ENCODE measurements around the gene PPM1N. TPM values are rescaled to one million over a fixed set of nuclear protein-coding genes. Genes with fewer than 3 reads are reported as not detected.
A peak's percentile ranks its signal among the peaks of the same experiment; 100 is the strongest.

PPM1N gene, protein sequence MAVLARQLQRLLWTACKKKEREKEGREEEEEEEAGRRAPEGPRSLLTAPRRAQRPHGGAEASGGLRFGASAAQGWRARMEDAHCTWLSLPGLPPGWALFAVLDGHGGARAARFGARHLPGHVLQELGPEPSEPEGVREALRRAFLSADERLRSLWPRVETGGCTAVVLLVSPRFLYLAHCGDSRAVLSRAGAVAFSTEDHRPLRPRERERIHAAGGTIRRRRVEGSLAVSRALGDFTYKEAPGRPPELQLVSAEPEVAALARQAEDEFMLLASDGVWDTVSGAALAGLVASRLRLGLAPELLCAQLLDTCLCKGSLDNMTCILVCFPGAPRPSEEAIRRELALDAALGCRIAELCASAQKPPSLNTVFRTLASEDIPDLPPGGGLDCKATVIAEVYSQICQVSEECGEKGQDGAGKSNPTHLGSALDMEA
- total RNA-seq (2016; rRNA removed; fragmentation: Illumina TruSeq; extraction: Trizol) (0.31 and 0.67 TPM in 2 replicates), polyA plus RNA-seq (2011; rRNA removed) (1.3 and 1.8 TPM in 2 replicates), polyA minus RNA-seq (2011; rRNA and poly(A)+ RNA removed; ENCODE audit: low replicate concordance) (0.23 TPM in 1 of 2 replicates, not detected in the other), Bru-seq, nascent RNA (percentile 19 among the genes with signal in this experiment), BruChase-seq, experiment 1, labeled RNA remaining after a 6-hour chase (percentile 16 among the genes with signal in this experiment), BruChase-seq, experiment 2, labeled RNA remaining after a 2-hour chase (percentile 10 among the genes with signal in this experiment)
- 0.53 and 0.71 TPM in 2 replicates for total RNA-seq (2016; cell fraction: cytosol; rRNA removed; fragmentation: Illumina TruSeq; extraction: Trizol; ENCODE audit: low read depth)
- total RNA-seq (2016; cell fraction: insoluble cytoplasmic fraction; rRNA removed; fragmentation: Illumina TruSeq; extraction: Trizol) = 0.48 and 0.91 TPM in 2 replicates
- total RNA-seq (2016; cell fraction: membrane; rRNA removed; fragmentation: Illumina TruSeq; extraction: Trizol) = 0.72 and 1.2 TPM in 2 replicates
- not detected in 2 replicates for total RNA-seq (2016; cell fraction: nucleus; rRNA removed; fragmentation: Illumina TruSeq; extraction: Trizol)
- 2.6 TPM in 2 replicates for polyA plus RNA-seq (2011; cell fraction: cytosol; rRNA removed)
- 1.1 and 2.1 TPM in 2 replicates for polyA plus RNA-seq (2011; cell fraction: nucleus; rRNA removed)
- 1.4 and 1.9 TPM in 2 replicates for polyA plus RNA-seq (2012)
- 0.86 and 1.5 TPM in 2 replicates for polyA plus RNA-seq (2016; cell fraction: cytosol; fragmentation: Illumina TruSeq; extraction: Trizol; ENCODE audit: low read depth)
- 0.76 TPM in 1 of 2 replicates, not detected in the other for polyA plus RNA-seq (2016; cell fraction: insoluble cytoplasmic fraction; fragmentation: Illumina TruSeq; extraction: Trizol; ENCODE audit: low read depth)
- 0.77 and 1.1 TPM in 2 replicates for polyA plus RNA-seq (2016; cell fraction: membrane; fragmentation: Illumina TruSeq; extraction: Trizol; ENCODE audit: low read depth)
- polyA plus RNA-seq (2016; cell fraction: nucleus; fragmentation: Illumina TruSeq; extraction: Trizol; ENCODE audit: insufficient read depth, low read depth) = 1.2 TPM in 1 of 2 replicates, not detected in the other
- not detected in 2 replicates for polyA minus RNA-seq (2011; cell fraction: cytosol; rRNA and poly(A)+ RNA removed)
- polyA minus RNA-seq (2011; cell fraction: nucleus; rRNA and poly(A)+ RNA removed) = 0.50 TPM in 1 of 2 replicates, not detected in the other
- long read RNA-seq, experiment 1, partial matches to known transcripts = 0 of 4 reads
- long read RNA-seq, experiment 1, other reads (novel, unspliced or antisense) = 2 of 4 reads
- long read RNA-seq, experiment 2, partial matches to known transcripts = 0 of 1 reads
- long read RNA-seq, experiment 2, other reads (novel, unspliced or antisense) = 1 of 1 reads

DNA sequence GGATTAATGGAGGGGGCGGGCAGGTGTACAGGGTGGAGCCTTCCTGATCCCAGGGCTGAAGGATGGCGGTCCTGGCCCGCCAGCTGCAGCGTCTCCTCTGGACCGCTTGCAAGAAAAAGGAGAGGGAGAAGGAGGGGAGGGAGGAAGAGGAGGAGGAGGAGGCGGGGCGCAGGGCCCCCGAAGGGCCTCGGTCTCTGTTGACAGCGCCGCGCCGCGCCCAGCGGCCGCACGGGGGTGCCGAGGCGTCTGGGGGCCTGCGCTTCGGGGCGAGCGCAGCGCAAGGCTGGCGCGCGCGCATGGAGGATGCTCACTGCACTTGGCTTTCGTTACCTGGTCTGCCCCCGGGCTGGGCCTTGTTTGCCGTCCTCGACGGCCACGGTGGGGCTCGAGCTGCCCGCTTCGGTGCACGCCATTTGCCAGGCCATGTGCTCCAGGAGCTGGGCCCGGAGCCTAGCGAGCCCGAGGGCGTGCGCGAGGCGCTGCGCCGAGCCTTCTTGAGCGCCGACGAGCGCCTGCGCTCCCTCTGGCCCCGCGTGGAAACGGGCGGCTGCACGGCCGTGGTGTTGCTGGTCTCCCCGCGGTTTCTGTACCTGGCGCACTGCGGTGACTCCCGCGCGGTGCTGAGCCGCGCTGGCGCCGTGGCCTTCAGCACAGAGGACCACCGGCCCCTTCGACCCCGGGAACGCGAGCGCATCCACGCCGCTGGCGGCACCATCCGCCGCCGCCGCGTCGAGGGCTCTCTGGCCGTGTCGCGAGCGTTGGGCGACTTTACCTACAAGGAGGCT is at the start of gene PPM1N:
PPM1N (plus strand) TSS at position 33 of the 785 bp plus-strand sequence; CDS start at position 63, 30 bp downstream.
- Histone ChIP-seq H3K4me3 (replicated peaks in 1 of 3; ENCODE audit: insufficient read depth in 1 of 3, low read depth in 2 of 3, low read length in 3 of 3) (peak within 1 kb of the TSS; percentile 60 to 74 (median 64)), H3K9ac (ENCODE audit: insufficient read depth, low read depth, low read length) (peak within 1 kb of the TSS; percentile 54; the same call in 1 of the 2 replicates), H3K9me3 (ENCODE audit: low read length) (no peaks in the 10 kb centered on the region), H3K27me3 (ENCODE audit: control insufficient read depth in 1 of 2, insufficient read depth in 2 of 2, low read length in 2 of 2) (no peaks in the 10 kb centered on the region; a peak in 1 of 5 replicates), H3K4me2 (ENCODE audit: low read depth, low read length) (peak within 1 kb of the TSS; percentile 94), H3K79me2 (ENCODE audit: insufficient read depth, low read length) (no peaks in the 10 kb centered on the region), H3K4me1 (ENCODE audit: insufficient read depth, low read length) (peaks cover 44% of the 10 kb centered on the region), H4K20me1 (ENCODE audit: insufficient read depth, low read length) (no peaks in the 10 kb centered on the region), H2AFZ (ENCODE audit: low read length) (peak within 1 kb of the TSS; percentile 6), H3K36me3 (replicated peaks in 1 of 2; ENCODE audit: control insufficient read depth in 1 of 2, insufficient read depth in 2 of 2, low read length in 2 of 2) (no peaks in the 10 kb centered on the region), H3K27ac (ENCODE audit: extremely low read length, insufficient read depth, low read length) (no peak within 1 kb of the TSS)
- BruUV-seq (replicated peaks) = no TSS peak
- DNase-seq (ENCODE audit: low spot score) (no peak), FAIRE-seq (no peak), ATAC-seq (peak; percentile 54)
- in situ Hi-C loops (cut with HindIII; ENCODE audit: extremely low pct_ligation_motif_present, low pct_unique_long_range_greater_than_20kb) = no loop called here
- WGBS (ENCODE audit: low lambda C conversion rate) = 66% methylated on average over 65 of the region's 89 CpGs
- ChIA-PET POLR2A (interaction anchor here (1.2 kb wide), 1 partner anchor 31 kb away, joined by 4 read pairs; the partner anchor contains the start of gene FOSB), CTCF (ENCODE audit: low intra/inter-chr PET ratio, low total read pairs) (no interaction called here)
- intact Hi-C loops (cut with micrococcal nuclease; ENCODE audit: unreplicated experiment) = loop anchor here (5.0 kb wide), 1 partner anchor 144 kb away; no protein-coding TSS in a partner anchor
- TF ChIP-seq RFX5 (IDR thresholded peaks at IDR 0.05; ENCODE audit: low read depth, low read length) = no peak
- TF ChIP-seq FIP1L1 (IDR thresholded peaks at IDR 0.05; ENCODE audit: borderline replicate concordance, insufficient read depth, low read depth, low read length) = no peak
- TF ChIP-seq CCAR2 (optimal IDR thresholded peaks at IDR 0.05; ENCODE audit: low read depth, low read length) = no peak
- TF ChIP-seq, protein P1, sequence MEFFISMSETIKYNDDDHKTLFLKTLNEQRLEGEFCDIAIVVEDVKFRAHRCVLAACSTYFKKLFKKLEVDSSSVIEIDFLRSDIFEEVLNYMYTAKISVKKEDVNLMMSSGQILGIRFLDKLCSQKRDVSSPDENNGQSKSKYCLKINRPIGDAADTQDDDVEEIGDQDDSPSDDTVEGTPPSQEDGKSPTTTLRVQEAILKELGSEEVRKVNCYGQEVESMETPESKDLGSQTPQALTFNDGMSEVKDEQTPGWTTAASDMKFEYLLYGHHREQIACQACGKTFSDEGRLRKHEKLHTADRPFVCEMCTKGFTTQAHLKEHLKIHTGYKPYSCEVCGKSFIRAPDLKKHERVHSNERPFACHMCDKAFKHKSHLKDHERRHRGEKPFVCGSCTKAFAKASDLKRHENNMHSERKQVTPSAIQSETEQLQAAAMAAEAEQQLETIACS (CRISPR knock-in tag; IDR thresholded peaks at IDR 0.05) = no peak
- TF ChIP-seq NFYB (CRISPR knock-in tag; IDR thresholded peaks at IDR 0.05) = no peak
- TF ChIP-seq CEBPG (CRISPR knock-in tag; IDR thresholded peaks at IDR 0.05) = no peak
- no peak for TF ChIP-seq HOXD1 (CRISPR knock-in tag; IDR thresholded peaks at IDR 0.05)
- no peak for TF ChIP-seq HNF4G (IDR thresholded peaks at IDR 0.05; ENCODE audit: borderline replicate concordance, low read depth, low read length)
- no peak for TF ChIP-seq HNF4G (CRISPR knock-in tag; IDR thresholded peaks at IDR 0.05; ENCODE audit: borderline replicate concordance, low read depth)
- TF ChIP-seq ZNF225 (CRISPR knock-in tag; IDR thresholded peaks at IDR 0.05) = no peak
- no peak for TF ChIP-seq SYNCRIP (IDR thresholded peaks at IDR 0.05; ENCODE audit: insufficient read depth, low read depth, low read length)
- no peak for TF ChIP-seq HMG20B (CRISPR knock-in tag; conservative IDR thresholded peaks at IDR 0.05)
- no peak for TF ChIP-seq FOXC1 (CRISPR knock-in tag; IDR thresholded peaks at IDR 0.05; ENCODE audit: borderline replicate concordance)
- TF ChIP-seq AKAP8 (CRISPR knock-in tag; IDR thresholded peaks at IDR 0.05) = no peak
- no peak for TF ChIP-seq HDAC6 (IDR thresholded peaks at IDR 0.05; ENCODE audit: low read depth, low read length)
